CD4-positive, alpha-beta T cell treated with Interleukin-17A for 4 hours (primary cell): ENCODE measurements around the gene DTD1.

Source experiments
- DNase-seq: peaks from one replicate; pipeline ENCODE4 v3.0.0-alpha.2; 2020; ENCODE audit warnings: mixed read lengths

Gene DTD1

GRCh38 chr20:18663932-18664331, 76.1 kb downstream of the DTD1 start:
- no peak for DNase-seq

DNA sequence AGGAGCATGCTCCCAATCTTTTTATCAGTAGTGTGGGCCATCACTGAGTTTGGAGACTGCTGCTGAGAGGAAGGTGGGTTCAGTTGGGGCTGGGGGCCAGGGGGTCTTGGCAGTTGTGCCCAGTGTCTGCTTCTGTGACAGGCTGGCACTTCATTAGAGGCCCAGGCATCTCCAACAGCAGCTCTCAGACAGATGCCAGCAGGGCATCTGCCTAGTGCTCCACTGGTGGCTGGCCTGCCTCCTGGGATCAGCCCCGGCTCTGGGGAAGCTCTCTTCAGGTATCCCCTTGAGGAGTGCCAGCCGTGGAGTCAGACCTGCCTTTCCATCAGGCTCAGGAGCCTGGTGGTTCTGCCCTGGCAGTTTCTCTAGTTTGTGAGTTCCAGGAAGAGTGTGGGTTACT, 77.3 kb downstream of the DTD1 start:
- no peak for DNase-seq

GRCh38 chr20:18666803-18667415, 79.1 kb downstream of the DTD1 start:
- no peak for DNase-seq

- no peak for DNase-seq
Measured at GRCh38 chr20:18669241-18670019, 81.6 kb downstream of the DTD1 start.

GRCh38 chr20:18671203-18671710, 83.4 kb downstream of the DTD1 start:
- no peak for DNase-seq

DNA sequence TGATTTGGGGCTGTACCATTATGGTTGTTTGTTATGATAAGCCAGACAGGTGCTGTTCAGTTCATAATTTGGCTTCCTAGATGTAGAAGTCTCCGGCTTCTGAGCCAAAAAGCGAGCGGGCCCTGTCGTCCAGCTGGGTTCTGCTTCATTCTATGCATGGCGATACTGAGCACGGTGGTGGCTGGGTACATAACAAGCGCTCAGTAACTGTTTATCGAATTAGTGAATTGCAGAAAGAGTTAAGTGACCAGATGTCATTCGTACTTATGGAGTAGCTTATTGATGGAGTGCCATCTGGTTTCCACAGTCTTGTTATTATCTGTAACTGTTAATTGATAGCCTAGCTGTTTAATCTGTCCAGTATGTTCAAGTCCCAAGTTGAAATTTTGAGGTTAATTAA, 85.0 kb downstream of the DTD1 start:
- no peak for DNase-seq

DNA sequence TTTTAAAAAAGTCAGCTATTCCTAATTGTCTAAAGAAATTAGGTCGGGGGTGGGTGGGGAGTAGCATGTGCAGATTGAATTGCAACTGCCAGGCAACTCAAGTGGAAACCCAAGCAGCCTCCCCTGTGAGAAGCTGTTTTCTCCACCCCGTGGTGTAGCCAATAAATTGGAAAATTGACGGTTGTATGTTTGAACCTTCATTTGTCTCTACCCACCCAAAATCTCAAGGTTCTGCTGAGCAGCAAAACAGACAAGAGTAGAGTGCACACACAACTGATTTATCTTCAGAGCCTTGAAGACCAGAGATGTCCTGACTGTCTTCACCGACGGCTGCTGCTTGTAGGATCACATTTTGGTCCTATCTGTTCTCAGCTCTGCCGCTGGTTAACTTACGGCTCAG, 88.5 kb downstream of the DTD1 start:
- DNase-seq = no peak

DNA sequence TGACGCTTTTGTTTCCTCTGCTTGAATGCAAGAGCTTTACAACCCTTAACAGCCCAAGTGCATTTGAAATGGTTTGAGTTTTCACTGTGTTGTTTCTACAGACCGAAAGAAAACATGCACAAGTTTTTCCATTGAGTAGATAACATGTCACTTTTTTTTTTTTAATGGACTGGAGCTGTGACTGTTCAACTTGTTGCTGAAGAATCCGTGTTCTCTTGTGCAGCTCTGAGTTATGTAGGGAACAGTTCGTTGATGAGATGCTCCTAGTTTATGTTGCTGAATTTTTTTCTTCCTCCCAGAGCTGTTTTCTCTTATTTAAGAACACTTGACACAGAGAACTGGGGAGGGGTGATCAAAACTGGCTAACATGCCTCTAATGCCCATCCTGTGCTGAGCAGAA, 89.3 kb downstream of the DTD1 start:
- no peak for DNase-seq

- DNase-seq = no peak
Measured at GRCh38 chr20:18678549-18679419, 90.9 kb downstream of the DTD1 start.

GRCh38 chr20:18683839-18684238, 96.0 kb downstream of the DTD1 start:
- DNase-seq = no peak

DNA sequence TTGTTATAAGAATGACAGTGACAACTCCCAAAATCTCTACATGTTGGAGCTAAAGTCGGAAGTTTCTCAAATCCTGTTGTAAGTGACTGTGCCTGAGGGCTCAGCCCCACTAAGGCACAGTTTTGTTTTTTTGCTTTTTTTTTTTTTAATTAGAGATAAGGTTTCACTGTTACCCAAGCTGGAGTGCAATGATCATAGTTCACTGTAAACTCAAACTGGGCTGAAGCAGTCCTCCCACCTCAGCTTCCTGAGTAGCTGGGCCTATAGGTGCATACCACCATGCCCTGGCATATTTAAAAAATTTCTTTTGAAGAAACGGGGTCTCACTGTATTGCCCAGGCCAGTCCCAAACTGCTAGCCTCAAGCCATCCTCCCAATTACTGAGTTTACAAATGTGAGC, 96.9 kb downstream of the DTD1 start:
- no peak for DNase-seq

- no peak for DNase-seq
Measured at GRCh38 chr20:18685406-18685805, 97.6 kb downstream of the DTD1 start.

GRCh38 chr20:18686696-18687095, 98.8 kb downstream of the DTD1 start:
- no peak for DNase-seq

DNA sequence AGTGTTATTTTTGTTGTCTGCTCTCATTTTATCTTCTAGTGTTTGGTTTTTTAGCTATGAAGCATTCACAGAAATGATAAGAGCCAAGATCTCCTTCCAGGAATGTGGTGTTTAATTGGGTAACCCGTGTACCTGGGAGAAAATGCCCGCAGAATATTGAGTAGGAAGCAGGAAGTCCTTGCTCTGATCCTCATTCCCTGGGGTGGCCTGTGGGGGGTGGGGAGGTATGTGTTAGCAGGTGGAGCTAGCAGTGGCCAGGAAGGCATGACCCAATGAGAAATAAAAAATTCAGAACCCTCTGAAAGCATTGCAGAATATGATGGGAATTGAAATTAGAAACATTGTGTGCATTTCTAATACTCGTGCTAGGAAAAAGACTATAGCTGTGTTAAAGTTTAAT, 100.8 kb downstream of the DTD1 start:
- no peak for DNase-seq

GRCh38 chr20:18689557-18689956, 101.7 kb downstream of the DTD1 start:
- no peak for DNase-seq

GRCh38 chr20:18692447-18692846, 104.6 kb downstream of the DTD1 start:
- DNase-seq = no peak

GRCh38 chr20:18694071-18694470, 106.2 kb downstream of the DTD1 start:
- no peak for DNase-seq

DNA sequence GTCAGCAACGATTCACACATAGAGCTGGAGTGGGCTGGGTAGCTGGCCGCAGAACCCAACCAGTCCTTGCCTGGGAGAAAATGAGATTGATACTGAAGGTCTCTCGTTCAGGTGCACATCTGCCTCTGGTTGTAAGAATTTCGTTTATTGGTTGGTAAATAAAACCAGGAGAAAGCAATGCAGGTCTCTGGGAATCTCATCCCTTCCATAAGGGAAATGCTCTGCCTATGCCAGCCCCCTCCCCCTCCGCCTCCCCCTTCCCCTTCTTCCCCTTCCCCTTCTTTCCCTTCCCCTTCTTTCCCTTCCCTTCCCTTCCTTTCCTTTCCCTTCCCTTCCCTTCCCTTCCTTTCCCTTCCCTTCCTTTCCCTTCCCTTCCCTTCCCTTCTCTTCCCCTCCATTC, 107.3 kb downstream of the DTD1 start:
- no peak for DNase-seq

GRCh38 chr20:18698735-18699380, 111.0 kb downstream of the DTD1 start:
- no peak for DNase-seq

DNA sequence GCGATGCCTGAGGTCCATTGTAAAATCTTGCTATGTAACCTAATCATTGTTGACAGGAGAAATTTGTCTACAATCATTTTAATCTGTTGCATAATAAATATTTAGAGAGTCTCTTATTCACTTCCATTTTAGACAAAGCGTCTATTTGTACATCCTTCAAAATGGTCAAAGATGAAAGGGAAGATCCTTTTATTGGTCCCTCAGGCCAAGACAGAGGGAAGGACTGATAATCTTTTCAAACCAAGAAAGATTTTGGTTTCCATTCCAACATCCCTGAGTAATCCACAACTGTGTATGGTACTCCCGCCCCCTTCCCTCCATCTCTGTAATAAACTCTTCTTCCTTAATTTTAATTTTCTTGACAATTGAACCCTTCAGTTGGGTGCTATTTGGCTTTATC, 114.1 kb downstream of the DTD1 start:
- no peak for DNase-seq

- DNase-seq = no peak
Measured at GRCh38 chr20:18702736-18703135, 114.9 kb downstream of the DTD1 start.

- no peak for DNase-seq
Measured at GRCh38 chr20:18705490-18705889, 117.6 kb downstream of the DTD1 start.

DNA sequence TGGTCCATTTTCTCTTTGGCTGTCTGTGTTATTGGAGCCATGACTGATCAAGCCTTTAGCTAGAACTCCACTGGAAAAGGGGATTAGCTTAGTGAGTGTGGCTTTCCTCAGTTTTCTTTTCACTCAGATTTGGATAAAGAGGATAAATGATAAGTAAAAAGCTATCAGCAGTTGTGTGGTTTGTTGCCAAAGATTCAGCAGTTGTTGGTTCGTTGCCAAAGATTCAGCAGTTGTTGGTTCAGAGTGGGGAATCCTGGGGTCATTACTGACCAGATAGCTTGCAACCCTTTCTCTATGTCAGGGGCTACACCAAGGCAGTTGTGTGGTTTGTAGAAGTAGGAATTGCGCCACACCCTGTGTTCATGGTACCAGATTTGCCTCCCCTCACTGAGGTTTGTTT, 118.1 kb downstream of the DTD1 start:
- no peak for DNase-seq
